VCaP (cell line): Measurements from ENCODE around the gene TPO.

Source experiments
- H3K27ac ChIP-seq: fragments of 450-650 bp; 2 replicates; pipeline ENCODE4 v1.5.1; 2017
- TF ChIP-seq, protein P1 (sequence below): fragments of 450-650 bp; conservative IDR thresholded peaks from 2 replicates; pipeline ENCODE4 v1.5.1; 2017; ENCODE audit warnings: mild to moderate bottlenecking, moderate library complexity

The TPO gene

GRCh38 chr2:1492711-1493430, 79.6 kb downstream of the TPO start:
- TF ChIP-seq, protein P1, sequence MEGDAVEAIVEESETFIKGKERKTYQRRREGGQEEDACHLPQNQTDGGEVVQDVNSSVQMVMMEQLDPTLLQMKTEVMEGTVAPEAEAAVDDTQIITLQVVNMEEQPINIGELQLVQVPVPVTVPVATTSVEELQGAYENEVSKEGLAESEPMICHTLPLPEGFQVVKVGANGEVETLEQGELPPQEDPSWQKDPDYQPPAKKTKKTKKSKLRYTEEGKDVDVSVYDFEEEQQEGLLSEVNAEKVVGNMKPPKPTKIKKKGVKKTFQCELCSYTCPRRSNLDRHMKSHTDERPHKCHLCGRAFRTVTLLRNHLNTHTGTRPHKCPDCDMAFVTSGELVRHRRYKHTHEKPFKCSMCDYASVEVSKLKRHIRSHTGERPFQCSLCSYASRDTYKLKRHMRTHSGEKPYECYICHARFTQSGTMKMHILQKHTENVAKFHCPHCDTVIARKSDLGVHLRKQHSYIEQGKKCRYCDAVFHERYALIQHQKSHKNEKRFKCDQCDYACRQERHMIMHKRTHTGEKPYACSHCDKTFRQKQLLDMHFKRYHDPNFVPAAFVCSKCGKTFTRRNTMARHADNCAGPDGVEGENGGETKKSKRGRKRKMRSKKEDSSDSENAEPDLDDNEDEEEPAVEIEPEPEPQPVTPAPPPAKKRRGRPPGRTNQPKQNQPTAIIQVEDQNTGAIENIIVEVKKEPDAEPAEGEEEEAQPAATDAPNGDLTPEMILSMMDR: no peak
- no peak overlapping the region for H3K27ac ChIP-seq

DNA sequence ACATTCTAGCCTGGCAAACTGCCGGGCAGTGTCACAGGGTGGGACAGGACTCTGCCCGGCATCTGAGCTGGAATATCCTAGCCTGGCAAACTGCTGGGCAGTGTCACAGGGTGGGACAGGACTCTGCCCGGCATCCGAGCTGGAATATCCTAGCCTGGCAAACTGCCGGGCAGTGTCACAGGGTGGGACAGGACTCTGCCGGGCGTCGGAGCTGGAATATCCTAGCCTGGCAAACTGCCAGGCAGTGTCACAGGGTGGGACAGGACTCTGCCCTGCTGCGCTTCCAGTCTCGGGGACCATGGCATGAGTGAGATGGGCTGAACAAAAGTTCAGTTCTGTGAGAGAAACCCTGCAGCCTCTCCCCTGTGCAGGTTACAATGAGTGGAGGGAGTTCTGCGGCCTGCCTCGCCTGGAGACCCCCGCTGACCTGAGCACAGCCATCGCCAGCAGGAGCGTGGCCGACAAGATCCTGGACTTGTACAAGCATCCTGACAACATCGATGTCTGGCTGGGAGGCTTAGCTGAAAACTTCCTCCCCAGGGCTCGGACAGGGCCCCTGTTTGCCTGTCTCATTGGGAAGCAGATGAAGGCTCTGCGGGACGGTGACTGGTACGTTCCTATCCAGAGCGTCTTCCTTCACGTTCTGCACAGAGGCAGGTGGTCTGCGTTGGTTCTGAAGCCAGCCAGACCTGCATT, 80.3 kb downstream of the TPO start:
- TF ChIP-seq, protein P1: no peak

DNA sequence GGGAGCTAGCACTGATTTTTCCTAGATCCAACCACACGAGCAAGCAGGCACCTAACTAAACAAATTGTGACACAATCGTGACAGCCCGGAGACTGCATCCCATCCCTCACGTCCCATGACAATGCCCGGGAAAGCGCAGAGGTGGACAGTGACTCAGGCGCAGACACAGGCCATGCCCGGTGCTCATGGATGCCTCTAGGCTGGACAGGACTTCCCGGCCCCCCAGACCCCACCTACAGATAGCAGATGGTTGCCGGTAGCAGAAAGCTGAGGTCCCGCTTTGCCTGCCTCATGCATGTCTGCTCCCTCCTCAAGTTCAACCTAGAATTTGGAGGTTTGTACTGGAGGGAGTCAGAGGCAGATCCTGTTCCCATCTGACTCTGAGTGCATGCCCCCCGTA, 81.0 kb downstream of the TPO start:
- H3K27ac ChIP-seq: no peak overlapping the region
- TF ChIP-seq, protein P1: no peak

More for the DNA sequence above, 80.3 kb downstream of the TPO start:
- H3K27ac ChIP-seq: no peak overlapping the region

DNA sequence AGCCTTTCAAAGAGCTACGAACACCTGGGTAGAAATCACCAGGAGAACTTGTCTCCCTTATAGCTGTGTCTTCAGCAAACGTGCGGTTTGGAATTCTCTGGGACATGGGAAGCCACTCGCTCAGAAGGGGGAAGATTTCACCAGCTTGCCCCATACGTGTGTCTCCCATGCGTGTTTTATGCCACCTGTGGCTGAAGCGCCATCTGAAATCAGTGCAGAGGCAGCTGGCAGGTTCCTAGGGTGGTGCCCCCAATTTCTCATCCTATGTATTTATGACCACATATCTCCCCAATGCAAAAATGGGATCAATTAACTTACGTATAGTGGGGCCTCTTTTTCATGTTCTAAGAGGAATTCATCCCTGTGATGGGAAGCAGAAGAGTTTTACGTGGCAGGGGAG, 81.6 kb downstream of the TPO start:
- H3K27ac ChIP-seq: no peak overlapping the region
- TF ChIP-seq, protein P1: no peak

GRCh38 chr2:1495676-1496358, 82.6 kb downstream of the TPO start:
- no peak overlapping the region for H3K27ac ChIP-seq
- TF ChIP-seq, protein P1: no peak

DNA sequence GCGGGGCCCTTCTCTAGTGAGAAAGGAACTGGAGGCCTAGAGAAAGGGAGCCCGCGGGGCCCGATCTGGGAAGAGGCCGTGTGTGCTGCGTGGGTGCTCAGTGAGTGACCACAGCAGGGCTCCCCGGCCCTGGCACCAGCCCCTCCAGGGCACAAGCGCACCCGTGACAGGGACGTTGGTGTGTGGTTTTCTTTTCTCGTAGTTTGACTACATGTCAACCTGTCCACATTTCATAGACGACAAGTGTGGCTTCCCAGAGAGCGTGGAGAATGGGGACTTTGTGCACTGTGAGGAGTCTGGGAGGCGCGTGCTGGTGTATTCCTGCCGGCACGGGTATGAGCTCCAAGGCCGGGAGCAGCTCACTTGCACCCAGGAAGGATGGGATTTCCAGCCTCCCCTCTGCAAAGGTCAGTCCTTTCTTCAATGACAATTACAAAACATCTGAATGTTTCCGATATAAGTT, 83.1 kb downstream of the TPO start:
- H3K27ac ChIP-seq: no peak overlapping the region
- TF ChIP-seq, protein P1: no peak

DNA sequence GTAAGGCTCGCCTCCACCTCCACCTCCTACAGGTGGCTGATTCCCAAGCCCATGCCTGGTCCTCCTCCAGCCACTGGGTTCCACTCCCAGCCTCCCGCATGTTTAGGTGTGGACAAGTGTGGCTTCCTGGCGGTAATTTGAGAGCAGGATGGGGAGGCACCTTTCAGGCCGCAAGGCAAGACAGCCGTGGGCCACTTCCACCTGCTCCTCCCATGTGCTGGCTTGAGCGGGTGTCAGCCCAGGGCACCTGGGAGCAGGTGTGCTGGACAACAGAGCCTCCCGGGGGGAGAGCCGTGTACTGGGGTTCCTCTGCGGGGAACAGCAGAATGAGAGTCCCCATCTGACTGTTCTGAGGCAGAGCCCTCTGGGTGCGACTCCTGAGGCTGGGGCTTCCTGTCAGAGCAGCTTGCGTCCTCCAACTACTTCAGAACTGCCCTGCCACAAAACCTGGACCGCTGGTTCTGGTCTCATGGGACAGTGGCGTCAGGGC, 83.9 kb downstream of the TPO start:
- TF ChIP-seq, protein P1: no peak

More for the DNA sequence above, 83.9 kb downstream of the TPO start:
- no peak overlapping the region for H3K27ac ChIP-seq
